ENCODE measurements around the gene TKFC.

Gene TKFC

DNA sequence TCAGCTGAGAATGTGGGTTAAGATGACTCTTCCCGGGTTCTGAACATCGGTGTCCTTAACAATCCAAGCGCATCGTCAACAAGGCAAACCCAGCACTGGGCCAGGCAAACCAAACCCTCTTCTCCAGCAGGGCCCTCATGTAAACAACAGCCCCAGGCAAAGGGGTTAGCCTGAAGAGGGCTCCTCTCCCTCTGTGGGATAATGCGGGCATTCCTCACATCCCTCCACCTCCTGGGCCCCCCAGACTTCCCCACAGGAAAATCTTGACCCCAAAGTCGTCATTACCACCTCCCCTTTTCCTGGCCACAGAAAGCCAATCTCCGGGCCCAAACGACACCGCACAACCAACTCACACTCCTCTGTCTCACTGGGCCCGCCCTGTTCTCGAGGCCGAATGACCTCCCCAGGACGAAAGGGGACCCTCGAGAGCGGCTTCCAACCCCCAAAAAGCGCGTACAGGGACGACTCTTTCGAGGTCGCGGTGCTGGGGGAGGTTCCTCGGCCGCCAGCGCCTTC, 689 bp upstream of the TKFC start:
- Histone ChIP-seq H3K36me3 (ENCODE audit: insufficient read depth, low read length) (peaks cover 26% of the 10 kb centered on the region), H3K4me3 (ENCODE audit: low read length) (peak overlapping the region; percentile 89), H2AFZ (ENCODE audit: low read depth, low read length) (peak overlapping the region; percentile 14), H3K27me3 (ENCODE audit: insufficient read depth, low read length) (no peaks in the 10 kb centered on the region), H3K4me1 (ENCODE audit: insufficient read depth, low read length) (peaks cover 35% of the 10 kb centered on the region), H3K9me3 (ENCODE audit: low read length) (no peaks in the 10 kb centered on the region)

DNA sequence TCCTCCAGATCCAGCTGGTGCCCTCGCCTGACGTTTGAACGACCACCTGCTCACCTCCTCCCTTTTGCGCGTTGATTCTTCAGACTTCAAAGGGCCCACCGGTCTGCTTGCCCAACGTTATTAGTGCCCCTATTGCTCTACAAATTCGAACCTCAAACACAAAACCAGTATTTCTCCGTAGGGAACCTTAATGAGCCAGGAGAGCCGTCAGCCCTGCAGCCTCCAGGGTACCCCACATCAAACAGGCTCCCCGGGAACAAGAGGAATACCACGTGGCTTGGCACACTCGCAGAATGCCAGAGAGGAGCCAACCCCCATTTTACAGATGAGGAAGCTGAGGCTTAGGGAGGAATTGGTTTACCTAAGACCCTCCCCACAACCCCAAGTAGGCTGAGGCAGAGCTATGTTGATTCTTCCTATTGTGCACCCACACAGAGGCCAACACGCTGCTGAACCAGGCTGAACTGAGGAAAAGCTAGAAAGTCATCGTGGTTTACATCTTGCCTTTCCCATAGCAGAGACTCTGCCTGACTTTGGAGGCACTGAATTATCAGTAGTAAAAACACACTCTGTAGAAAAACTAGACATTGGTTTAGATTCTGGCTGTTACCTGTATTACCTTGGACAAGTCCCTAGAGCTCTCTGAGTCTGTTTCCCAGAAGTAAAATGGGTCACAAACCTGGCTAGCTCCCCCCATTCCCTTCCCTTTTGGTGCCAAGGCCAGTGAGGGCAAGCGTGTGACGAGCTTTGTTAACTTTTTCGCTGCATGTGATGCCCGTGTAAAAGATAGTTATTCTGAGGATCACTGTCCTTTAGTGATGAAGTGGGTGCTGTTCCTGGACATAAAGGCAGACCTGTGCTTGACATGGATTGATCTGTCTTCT, 764 bp downstream of the TKFC start:
- peak overlapping the region; percentile 70 for H2AFZ ChIP-seq (ENCODE audit: low read depth, low read length)
- H3K36me3 ChIP-seq (ENCODE audit: insufficient read depth, low read length): peaks cover 17% of the 10 kb centered on the region
- no peaks in the 10 kb centered on the region for H3K27me3 ChIP-seq (ENCODE audit: insufficient read depth, low read length)
- peaks cover 35% of the 10 kb centered on the region for H3K4me1 ChIP-seq (ENCODE audit: insufficient read depth, low read length)
- no peaks in the 10 kb centered on the region for H3K9me3 ChIP-seq (ENCODE audit: low read length)
- H3K4me3 ChIP-seq (ENCODE audit: low read length): peak overlapping the region; percentile 89

DNA sequence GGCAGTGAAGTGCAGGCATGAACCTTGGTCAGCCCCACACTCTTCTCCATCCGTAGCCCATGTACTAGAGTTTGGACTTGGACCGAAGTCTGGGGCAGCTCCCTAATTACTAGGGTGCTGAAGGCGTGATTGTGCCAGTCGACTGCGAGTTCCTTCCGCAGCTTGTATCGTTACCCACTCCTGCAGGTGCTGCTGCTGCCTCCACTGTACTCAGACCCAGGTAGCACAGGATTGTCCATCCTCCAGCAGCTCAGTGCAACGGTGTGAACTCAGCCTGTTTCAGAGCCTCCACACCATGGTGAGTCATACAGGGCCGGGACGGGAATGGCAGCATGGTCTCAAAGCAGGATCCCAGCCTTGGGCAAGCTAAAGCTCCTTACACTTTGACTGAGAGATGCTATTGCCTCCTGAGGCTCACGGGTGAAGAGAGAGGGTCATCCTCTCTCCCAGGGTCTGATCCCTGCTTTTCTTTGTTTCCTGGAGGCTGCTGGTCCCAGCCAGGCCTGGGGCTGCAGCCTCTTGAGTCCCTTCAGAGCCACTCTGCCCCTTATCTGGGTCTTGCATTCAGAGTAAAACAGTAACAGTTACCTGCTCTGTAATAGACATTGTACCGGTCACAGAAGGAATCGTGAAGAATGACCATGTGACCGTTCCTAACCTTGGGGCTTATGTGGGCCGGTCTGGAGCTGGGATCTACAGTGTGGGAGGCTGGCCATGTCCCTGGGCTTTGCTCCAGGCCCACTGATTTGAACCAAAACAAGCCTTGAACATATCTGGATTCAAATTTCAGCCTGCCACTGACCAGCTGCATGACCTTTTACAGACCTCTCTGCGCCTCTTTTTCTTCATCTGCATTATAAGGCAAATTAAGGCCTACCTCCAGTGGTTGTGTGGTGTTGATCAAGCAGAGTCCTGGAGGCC, 1.7 kb downstream of the TKFC start:
- Histone ChIP-seq H3K27me3 (ENCODE audit: insufficient read depth, low read length) (no peaks in the 10 kb centered on the region), H3K36me3 (ENCODE audit: insufficient read depth, low read length) (peaks cover 8% of the 10 kb centered on the region), H3K4me3 (ENCODE audit: low read length) (no peak overlapping the region), H3K4me1 (ENCODE audit: insufficient read depth, low read length) (peaks cover 35% of the 10 kb centered on the region), H2AFZ (ENCODE audit: low read depth, low read length) (no peak overlapping the region), H3K9me3 (ENCODE audit: low read length) (no peaks in the 10 kb centered on the region)

DNA sequence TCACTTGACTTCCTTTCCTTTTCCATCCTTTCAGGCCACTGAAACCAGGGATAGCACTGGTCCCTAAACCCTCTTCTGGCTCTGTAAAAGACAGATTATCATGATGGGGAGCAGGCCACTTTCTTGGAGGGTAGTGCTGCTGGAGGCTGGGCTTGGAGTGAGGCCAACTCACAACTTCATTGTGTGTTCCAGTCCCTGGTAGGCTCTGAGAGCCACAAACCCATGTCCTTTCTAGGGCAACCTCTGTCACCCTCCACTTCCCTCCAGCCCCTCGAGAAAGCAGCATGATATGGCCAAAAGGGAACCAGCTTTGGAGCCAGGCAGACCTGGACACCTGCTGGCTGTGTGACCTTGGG, 2.3 kb downstream of the TKFC start:
- Histone ChIP-seq H2AFZ (ENCODE audit: low read depth, low read length) (no peak overlapping the region), H3K4me1 (ENCODE audit: insufficient read depth, low read length) (peaks cover 35% of the 10 kb centered on the region), H3K36me3 (ENCODE audit: insufficient read depth, low read length) (peaks cover 3% of the 10 kb centered on the region), H3K4me3 (ENCODE audit: low read length) (no peak overlapping the region), H3K27me3 (ENCODE audit: insufficient read depth, low read length) (no peaks in the 10 kb centered on the region), H3K9me3 (ENCODE audit: low read length) (no peaks in the 10 kb centered on the region)

DNA sequence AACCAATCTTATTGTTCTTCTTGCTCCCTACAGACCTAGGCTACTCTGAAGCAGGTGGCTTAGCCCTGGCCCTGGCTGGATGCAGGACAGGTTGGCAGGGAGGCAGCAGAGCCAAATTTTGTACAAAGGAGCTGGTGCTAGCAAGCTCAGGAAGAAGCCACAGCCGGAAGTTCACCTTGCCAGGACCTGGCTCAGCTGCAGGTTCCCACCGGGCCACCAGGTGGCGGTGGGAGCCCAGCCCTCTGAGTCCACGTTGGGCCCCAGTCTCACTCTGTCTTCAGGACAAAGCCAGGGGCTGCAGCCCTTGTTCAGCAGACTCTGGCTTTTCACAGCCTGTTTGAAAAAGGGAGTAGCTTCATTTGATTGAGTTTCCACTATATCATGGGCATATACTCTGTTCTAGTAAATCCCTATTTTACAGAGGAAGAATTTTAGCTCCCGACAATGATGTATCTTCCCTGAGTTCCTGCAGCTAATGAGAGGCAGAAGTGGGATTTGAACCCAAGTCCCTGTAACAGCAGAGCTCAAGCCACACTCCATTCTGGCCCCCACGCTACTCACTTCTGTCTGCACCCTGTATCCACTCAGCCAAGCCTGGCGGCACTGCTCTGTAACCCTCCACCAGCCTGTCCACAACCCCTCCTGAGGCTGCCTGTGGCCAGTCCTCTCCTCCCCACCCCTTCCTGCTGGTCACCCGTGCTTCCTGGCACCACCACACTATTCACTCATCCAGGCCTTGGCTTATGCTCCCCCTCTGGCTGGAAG, 3.3 kb downstream of the TKFC start:
- H3K9me3 ChIP-seq (ENCODE audit: low read length): no peaks in the 10 kb centered on the region
- no peak overlapping the region for H3K4me3 ChIP-seq (ENCODE audit: low read length)
- peaks cover 3% of the 10 kb centered on the region for H3K36me3 ChIP-seq (ENCODE audit: insufficient read depth, low read length)
- H3K27me3 ChIP-seq (ENCODE audit: insufficient read depth, low read length): no peaks in the 10 kb centered on the region
- H2AFZ ChIP-seq (ENCODE audit: low read depth, low read length): peak overlapping the region; percentile 33
- H3K4me1 ChIP-seq (ENCODE audit: insufficient read depth, low read length): peaks cover 32% of the 10 kb centered on the region

DNA sequence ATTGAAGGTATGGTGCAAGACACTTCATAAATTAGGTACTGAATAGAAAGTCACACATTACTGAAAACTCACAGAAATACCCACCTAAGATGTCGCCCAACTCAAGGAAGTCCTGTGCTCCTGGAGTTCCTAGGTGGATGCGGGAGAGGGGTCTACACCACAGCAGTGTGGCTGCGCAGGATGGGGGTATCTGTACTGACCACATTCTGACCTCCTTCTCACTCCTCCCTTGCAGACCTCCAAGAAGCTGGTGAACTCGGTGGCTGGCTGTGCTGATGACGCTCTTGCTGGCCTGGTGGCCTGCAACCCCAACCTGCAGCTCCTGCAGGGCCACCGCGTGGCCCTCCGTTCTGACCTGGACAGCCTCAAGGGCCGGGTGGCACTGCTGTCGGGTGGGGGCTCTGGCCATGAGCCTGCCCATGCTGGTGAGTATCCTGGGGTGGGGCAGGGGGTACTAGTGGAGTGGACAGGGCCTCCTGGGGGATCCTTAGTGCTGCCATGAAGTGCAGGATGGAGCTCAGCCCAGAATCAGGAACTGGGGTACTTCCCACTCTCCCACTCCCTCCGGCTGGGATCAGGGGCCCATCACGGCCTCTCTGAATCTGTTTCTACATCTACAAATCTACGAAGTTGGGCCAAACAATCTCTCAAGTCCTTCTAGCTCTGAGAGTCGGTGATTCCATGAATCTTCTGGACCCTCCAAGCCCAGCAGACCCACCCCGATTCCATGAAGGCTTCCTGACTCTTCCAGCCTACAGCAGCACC, 4.9 kb downstream of the TKFC start:
- Histone ChIP-seq H3K9me3 (ENCODE audit: low read length) (no peaks in the 10 kb centered on the region), H3K36me3 (ENCODE audit: insufficient read depth, low read length) (peaks cover 10% of the 10 kb centered on the region), H3K27me3 (ENCODE audit: insufficient read depth, low read length) (no peaks in the 10 kb centered on the region), H3K4me3 (ENCODE audit: low read length) (no peak overlapping the region), H3K4me1 (ENCODE audit: insufficient read depth, low read length) (peaks cover 22% of the 10 kb centered on the region), H2AFZ (ENCODE audit: low read depth, low read length) (no peak overlapping the region)

DNA sequence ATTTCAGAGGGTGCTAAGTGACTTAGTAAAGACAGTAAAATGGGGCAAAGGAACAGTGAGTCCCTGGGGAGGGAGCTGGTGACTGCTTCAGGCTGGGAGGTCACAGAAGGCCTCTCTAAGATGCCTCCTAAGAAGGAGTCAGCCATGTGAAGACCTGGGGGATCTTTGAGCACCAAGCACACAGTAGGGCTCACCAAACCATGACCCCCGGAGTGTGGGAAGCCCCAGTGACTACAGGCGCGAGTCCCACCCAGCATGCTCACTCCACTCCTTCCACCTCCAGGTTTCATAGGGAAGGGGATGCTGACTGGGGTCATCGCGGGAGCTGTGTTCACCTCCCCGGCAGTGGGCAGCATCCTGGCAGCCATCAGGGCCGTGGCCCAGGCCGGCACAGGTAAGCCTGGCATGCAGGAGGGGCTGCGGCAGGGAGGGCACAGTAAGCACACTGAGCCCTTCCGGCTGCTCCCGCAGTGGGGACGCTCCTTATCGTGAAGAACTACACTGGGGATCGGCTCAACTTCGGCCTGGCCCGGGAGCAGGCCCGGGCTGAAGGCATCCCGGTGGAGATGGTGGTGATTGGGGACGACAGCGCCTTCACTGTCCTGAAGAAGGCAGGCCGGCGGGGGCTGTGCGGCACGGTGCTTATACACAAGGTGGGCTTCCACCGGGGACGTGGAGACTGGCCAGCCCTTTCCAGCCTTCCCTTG, 5.9 kb downstream of the TKFC start:
- no peak overlapping the region for H3K4me3 ChIP-seq (ENCODE audit: low read length)
- no peaks in the 10 kb centered on the region for H3K9me3 ChIP-seq (ENCODE audit: low read length)
- H3K36me3 ChIP-seq (ENCODE audit: insufficient read depth, low read length): peaks cover 12% of the 10 kb centered on the region
- H3K27me3 ChIP-seq (ENCODE audit: insufficient read depth, low read length): no peaks in the 10 kb centered on the region
- no peak overlapping the region for H2AFZ ChIP-seq (ENCODE audit: low read depth, low read length)
- peaks cover 16% of the 10 kb centered on the region for H3K4me1 ChIP-seq (ENCODE audit: insufficient read depth, low read length)

DNA sequence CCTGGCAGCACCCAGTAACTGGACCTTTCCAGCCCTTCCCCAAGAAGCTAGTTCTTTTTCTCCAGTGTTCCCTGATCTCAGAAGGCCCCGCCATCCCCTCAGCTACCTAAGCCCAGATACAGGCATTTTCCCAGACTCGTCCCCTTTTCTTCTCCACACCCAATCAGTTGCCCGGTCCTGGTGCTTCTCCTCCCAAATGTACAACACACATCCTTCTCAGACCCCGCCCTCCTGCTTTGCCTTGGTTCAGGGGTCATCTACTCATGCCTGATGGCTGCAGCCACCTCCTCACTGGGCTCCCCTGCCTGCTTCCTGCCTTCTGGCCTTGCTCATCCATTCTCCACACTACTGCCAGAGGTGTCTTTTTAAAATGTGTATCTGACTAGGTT, 6.5 kb downstream of the TKFC start:
- H3K9me3 ChIP-seq (ENCODE audit: low read length): no peaks in the 10 kb centered on the region
- H3K27me3 ChIP-seq (ENCODE audit: insufficient read depth, low read length): no peaks in the 10 kb centered on the region
- H2AFZ ChIP-seq (ENCODE audit: low read depth, low read length): no peak overlapping the region
- peaks cover 12% of the 10 kb centered on the region for H3K36me3 ChIP-seq (ENCODE audit: insufficient read depth, low read length)
- no peak overlapping the region for H3K4me3 ChIP-seq (ENCODE audit: low read length)
- H3K4me1 ChIP-seq (ENCODE audit: insufficient read depth, low read length): peaks cover 14% of the 10 kb centered on the region

DNA sequence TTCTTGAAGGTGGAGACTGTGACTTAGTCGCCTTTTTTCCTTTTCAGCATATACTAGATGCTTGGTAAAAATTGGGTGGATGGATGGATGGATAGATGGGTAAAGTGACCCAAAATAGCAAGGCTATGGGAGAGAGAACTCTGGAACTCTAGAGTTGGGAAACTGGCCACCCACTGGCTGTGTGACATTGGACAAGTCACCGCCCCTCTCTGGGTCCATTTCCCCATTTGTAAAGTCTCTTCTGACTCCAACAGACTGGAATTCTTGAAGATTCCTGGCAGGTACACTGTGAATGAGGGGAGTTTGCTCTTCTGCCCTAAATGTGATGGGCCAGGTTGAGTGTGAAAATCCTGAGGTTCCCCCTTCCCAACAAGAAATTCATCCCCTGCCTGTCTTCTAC, 8.0 kb downstream of the TKFC start:
- H3K27me3 ChIP-seq (ENCODE audit: insufficient read depth, low read length): no peaks in the 10 kb centered on the region
- H3K4me3 ChIP-seq (ENCODE audit: low read length): no peak overlapping the region
- peaks cover 12% of the 10 kb centered on the region for H3K36me3 ChIP-seq (ENCODE audit: insufficient read depth, low read length)
- peaks cover 3% of the 10 kb centered on the region for H3K4me1 ChIP-seq (ENCODE audit: insufficient read depth, low read length)
- no peaks in the 10 kb centered on the region for H3K9me3 ChIP-seq (ENCODE audit: low read length)
- no peak overlapping the region for H2AFZ ChIP-seq (ENCODE audit: low read depth, low read length)

DNA sequence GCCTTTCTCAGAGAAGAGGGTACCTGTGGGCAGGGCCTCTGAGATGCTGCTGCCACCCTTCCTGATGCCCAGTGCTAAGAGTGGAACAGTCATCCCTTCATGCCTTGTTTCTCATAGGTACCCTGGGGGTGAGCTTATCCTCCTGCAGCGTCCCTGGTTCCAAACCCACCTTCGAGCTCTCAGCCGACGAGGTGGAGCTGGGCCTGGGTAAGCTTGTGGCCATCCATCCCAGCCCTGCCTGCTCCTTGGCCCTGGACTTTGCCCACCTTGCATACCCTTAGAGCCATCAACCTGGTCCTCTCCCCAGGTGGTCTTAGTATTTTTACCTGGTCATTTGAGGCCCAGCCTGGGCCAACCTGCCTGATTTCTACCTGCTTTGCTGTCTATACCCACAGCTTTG, 8.7 kb downstream of the TKFC start:
- Histone ChIP-seq H3K9me3 (ENCODE audit: low read length) (no peaks in the 10 kb centered on the region), H3K36me3 (ENCODE audit: insufficient read depth, low read length) (peaks cover 12% of the 10 kb centered on the region), H3K27me3 (ENCODE audit: insufficient read depth, low read length) (no peaks in the 10 kb centered on the region), H3K4me1 (ENCODE audit: insufficient read depth, low read length) (no peaks in the 10 kb centered on the region), H2AFZ (ENCODE audit: low read depth, low read length) (no peak overlapping the region), H3K4me3 (ENCODE audit: low read length) (no peak overlapping the region)

DNA sequence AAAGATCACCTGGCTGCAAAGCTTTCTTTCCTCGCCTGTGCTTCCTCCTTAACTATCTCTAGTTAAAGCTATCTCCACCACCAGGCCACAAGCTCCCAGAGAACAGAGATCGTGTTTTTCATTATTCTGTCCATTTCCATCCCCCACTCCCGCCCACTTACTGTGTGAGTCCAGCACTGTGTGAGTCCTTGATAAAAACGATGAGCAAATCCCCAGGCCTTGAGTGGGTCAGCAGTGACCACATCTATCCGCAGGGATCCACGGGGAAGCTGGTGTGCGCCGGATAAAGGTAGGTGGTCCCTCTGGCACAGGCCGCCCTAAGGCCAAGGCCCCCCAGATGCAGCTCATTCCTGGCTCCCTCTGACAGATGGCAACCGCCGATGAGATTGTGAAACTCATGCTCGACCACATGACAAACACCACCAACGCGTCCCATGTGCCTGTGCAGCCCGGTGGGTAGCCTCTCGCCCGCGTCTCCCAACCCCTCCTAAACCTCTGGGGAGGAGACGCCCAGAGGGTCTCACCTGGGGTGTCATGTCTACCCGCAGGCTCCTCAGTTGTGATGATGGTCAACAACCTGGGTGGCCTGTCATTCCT, 9.3 kb downstream of the TKFC start:
- no peaks in the 10 kb centered on the region for H3K4me1 ChIP-seq (ENCODE audit: insufficient read depth, low read length)
- H3K4me3 ChIP-seq (ENCODE audit: low read length): no peak overlapping the region
- H3K9me3 ChIP-seq (ENCODE audit: low read length): no peaks in the 10 kb centered on the region
- peaks cover 12% of the 10 kb centered on the region for H3K36me3 ChIP-seq (ENCODE audit: insufficient read depth, low read length)
- H3K27me3 ChIP-seq (ENCODE audit: insufficient read depth, low read length): no peaks in the 10 kb centered on the region
- H2AFZ ChIP-seq (ENCODE audit: low read depth, low read length): no peak overlapping the region
